HG03520 (cell line): ENCODE results near the gene TSPAN14.

ENCODE experiments used
- ATAC-seq: cut with Tn5 transposase; IDR thresholded peaks from one replicate; pipeline ENCODE4 v1.9.1; 2021; ENCODE audit warnings: mild to moderate bottlenecking, moderate library complexity; ENCODE audit not compliant: unreplicated experiment

Gene TSPAN14

GRCh38 chr10:80502621-80503583 lies 48.8 kb downstream of the TSPAN14 start:
- ATAC-seq = no peak

- no peak for ATAC-seq
Observed at GRCh38 chr10:80503584-80504157, 49.6 kb downstream of the TSPAN14 start.

- ATAC-seq = no peak
Observed at GRCh38 chr10:80504158-80504811, 50.2 kb downstream of the TSPAN14 start.

- no peak for ATAC-seq
Observed at GRCh38 chr10:80504897-80505465, 50.9 kb downstream of the TSPAN14 start.

GRCh38 chr10:80506189-80506575 lies 52.1 kb downstream of the TSPAN14 start:
- no peak for ATAC-seq

- no peak for ATAC-seq
Observed at GRCh38 chr10:80506836-80507487, 52.9 kb downstream of the TSPAN14 start.

- ATAC-seq = no peak
Observed at GRCh38 chr10:80509108-80509402, 54.9 kb downstream of the TSPAN14 start.

- no peak for ATAC-seq
Observed at GRCh38 chr10:80509403-80510161, 55.5 kb downstream of the TSPAN14 start.

- no peak for ATAC-seq
Observed at GRCh38 chr10:80512031-80512526, 58.0 kb downstream of the TSPAN14 start.

- no peak for ATAC-seq
Observed at GRCh38 chr10:80513106-80513505, 59.0 kb downstream of the TSPAN14 start.

- no peak for ATAC-seq
Observed at GRCh38 chr10:80515511-80515910, 61.4 kb downstream of the TSPAN14 start.

GRCh38 chr10:80515941-80516340 lies 61.8 kb downstream of the TSPAN14 start:
- ATAC-seq = no peak

- ATAC-seq = no peak
Observed at GRCh38 chr10:80516506-80517075, 62.5 kb downstream of the TSPAN14 start.

- no peak for ATAC-seq
Observed at GRCh38 chr10:80517416-80518142, 63.5 kb downstream of the TSPAN14 start.

GRCh38 chr10:80518143-80518806 lies 64.2 kb downstream of the TSPAN14 start:
- no peak for ATAC-seq

- ATAC-seq = no peak
Observed at GRCh38 chr10:80518807-80519360, 64.8 kb downstream of the TSPAN14 start.

GRCh38 chr10:80519936-80520650 lies 66.0 kb downstream of the TSPAN14 start:
- no peak for ATAC-seq
